Activated CD4-positive, CD25-positive, alpha-beta regulatory T cell treated with anti-CD3 and anti-CD28 coated beads, Interleukin-2, amount 50 U/mL, for 72 hours (primary cell): Measurements from ENCODE around the gene PIM3.

ENCODE experiments used
- DNase-seq: peaks from one replicate; pipeline ENCODE4 v3.0.0; 2021

PIM3 gene

GRCh38 chr22:50009251-50009650 is 48.7 kb downstream of the PIM3 start:
- DNase-seq = no peak

DNA sequence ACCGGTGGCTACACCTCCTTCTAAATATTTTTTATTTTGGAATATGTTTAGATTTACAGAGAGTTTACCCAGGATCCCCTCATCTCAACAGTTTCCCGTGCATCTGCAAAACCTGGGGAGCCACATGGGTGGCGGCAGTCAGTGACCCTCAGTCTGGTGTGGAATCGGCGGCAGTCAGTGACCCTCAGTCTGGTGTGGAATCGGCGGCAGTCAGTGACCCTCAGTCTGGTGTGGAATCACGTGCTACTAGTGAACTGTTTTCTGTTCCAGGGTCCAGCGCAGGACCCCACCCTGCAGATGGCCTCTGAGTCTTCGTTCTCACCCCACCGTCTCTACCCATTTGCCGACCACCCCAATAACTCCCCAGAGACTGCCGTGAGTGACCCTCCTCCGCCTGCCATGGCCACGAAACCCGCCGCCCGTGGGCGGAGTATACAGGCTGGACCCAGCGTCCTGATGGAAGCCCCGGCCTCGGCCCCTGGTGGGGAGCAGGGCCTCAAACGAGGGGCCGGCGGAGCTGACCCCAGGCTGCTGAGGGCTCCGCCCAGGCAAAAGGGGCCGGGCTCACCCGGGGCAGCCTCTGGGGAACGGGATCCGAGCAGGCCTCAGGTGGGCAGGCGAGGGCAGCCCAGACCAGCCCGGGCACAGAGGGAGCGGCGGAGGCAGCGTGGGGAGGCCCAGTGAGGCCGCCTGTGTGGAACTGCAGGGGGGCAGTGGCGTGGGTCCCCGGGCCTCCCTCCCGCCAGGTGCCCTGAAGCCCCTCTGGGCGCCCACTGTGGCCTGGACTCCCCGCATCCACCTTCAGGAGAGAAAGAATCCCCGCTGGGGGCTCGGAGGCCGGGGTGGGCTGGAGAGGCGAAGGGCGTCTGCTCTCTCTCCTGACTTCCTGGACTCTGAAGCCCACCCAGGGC is 49.4 kb downstream of the PIM3 start:
- DNase-seq = no peak

DNA sequence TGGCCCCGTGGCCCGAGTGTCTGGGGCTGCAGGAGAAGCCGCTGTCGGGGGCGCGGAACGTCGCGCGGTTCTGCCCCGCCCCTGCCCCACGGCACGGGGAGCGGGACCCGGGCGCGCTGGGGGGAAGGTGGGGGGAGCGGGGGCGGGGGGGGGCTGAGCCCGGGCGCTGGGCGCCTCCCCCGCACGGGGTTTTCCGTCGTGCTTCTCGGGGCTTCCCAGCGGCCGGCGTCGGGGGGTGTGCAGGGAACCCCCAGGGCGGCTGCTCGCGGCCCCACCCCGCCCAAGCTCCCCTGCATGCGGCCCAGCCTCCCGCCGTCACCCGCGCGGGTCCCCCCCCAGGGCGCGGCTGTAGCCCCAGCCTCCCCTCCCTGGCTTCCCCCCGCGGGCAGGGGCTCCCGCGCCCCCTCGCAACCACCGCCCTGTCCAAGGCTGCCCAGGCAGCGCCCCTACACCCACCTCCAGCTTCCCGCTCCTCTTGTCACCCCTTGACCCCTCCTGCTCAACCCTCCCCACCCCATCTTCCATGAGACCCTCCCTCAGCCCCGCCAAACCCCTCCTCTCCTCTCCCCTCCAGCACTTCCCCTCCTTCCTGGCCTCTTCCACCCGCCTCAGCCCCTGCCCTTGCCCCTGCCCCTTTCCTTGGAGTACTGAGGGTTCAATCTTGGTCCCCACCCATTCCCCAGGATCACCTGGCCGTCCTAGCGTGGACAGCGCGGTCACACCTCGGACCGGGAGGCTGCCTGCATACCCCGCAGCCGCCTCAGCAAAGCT is 50.3 kb downstream of the PIM3 start:
- DNase-seq = peak; percentile 50

- peak; percentile 32 for DNase-seq
Observed at GRCh38 chr22:50011447-50012210, 51.1 kb downstream of the PIM3 start.

DNA sequence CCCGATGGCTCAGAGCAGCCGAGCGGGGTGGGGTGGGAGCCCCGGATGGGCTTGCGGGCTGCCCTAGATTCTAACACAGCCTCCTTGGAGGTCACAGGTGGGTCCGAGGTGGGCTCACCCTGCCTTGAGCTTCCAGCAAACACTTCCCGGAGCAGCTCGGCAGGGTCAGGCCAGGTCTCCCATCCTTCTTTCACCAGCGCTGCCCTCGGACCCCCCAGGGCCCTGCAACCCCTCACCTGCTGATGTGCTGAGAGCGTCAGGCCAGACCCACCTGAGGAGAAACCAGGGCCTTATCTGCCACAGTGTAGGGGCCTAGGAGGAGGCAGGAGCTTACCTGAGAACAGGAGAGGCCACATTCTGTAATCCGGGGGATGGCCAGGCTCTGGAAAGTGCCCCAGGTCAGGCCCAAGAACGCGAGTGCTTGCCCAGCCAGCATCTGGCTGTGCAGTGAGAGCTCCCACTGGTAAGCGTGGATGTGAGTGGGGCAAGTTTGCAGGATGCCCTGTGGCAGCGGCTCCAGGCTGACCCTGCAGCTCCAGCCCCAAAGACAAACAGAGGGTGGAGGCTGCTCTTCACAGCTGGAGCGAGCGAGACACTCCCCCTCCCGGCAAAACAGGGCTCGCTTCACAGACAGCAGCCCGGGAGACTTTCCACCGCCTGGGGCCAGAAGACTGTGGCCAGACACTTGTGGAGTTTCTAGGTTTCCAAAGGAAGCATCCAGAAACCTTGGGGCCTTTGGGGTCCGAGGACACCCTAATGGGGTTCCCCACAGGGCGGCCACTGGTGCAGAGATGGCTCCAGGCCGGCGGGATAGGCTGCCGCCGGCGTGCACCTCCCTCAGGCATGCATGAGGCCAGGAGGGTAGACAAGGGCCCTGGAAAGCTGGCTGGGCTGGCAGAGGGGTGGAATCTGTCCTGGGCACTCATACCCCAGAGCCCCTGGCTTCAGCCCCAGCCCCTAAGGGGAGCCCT is 51.9 kb downstream of the PIM3 start, which contains the start of gene IL17REL:
TSS of gene IL17REL (minus strand) at position 555 of the 971 bp plus-strand sequence. CDS start at position 436, 119 bp downstream.
- no peak for DNase-seq
